GM10266 (cell line): ENCODE measurements around the gene CHST8.

ENCODE experiments used
- DNase-seq: peaks from one replicate; pipeline ENCODE4 v3.0.0; 2012; ENCODE audit errors: extremely low spot score
- TF ChIP-seq, protein P1 (sequence below): IDR thresholded peaks from 2 replicates; pipeline ENCODE4 v1.5.1; 2012; ENCODE audit warnings: mild to moderate bottlenecking, low read depth; ENCODE audit not compliant: control insufficient read depth, insufficient read depth; ENCODE audit errors: missing control alignments

The CHST8 gene

DNA sequence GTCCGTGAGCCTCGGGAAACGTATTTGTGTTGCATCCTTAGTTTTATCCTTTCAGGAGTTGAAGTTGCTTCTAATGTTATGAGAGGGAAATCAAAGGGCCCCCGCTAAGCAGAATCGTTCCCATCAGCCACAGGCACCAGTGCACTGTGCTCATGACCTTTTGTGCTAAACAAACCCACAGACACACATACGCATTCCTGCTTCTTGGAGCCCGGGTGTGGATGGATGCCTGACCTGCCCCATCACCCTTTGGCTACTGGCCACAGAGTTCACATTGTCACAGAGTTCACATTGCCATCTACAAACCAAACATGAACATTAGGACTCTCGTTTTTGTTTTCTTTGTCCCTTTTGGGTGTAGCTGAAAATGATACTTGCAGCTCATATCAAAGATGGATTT is 47.2 kb downstream of the CHST8 start:
- DNase-seq, result no peak
- TF ChIP-seq, protein P1, sequence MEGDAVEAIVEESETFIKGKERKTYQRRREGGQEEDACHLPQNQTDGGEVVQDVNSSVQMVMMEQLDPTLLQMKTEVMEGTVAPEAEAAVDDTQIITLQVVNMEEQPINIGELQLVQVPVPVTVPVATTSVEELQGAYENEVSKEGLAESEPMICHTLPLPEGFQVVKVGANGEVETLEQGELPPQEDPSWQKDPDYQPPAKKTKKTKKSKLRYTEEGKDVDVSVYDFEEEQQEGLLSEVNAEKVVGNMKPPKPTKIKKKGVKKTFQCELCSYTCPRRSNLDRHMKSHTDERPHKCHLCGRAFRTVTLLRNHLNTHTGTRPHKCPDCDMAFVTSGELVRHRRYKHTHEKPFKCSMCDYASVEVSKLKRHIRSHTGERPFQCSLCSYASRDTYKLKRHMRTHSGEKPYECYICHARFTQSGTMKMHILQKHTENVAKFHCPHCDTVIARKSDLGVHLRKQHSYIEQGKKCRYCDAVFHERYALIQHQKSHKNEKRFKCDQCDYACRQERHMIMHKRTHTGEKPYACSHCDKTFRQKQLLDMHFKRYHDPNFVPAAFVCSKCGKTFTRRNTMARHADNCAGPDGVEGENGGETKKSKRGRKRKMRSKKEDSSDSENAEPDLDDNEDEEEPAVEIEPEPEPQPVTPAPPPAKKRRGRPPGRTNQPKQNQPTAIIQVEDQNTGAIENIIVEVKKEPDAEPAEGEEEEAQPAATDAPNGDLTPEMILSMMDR, result no peak

- TF ChIP-seq, protein P1, result no peak
- DNase-seq, result no peak
Measured at GRCh38 chr19:33669376-33669775, 47.6 kb downstream of the CHST8 start.

DNA sequence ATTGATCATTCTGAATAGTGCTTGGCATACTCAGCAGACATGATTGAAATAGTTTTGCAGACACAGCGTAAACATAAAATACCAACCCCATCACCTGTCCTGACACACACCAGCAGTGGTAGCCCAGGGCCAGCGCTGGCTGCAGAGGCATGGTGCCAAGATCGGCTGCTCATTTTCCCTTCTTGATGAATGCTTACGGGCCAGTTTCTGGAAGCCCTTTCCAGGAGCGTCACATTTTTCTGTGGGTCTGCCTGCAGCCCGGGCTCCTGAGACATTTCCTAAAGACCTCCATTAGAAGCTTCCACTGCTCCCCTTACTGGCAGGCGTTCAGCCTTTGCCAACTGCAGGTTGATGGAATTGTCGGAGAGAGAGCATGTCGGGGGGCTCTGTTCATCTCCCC is 48.6 kb downstream of the CHST8 start:
- TF ChIP-seq, protein P1, result no peak
- no peak for DNase-seq

DNA sequence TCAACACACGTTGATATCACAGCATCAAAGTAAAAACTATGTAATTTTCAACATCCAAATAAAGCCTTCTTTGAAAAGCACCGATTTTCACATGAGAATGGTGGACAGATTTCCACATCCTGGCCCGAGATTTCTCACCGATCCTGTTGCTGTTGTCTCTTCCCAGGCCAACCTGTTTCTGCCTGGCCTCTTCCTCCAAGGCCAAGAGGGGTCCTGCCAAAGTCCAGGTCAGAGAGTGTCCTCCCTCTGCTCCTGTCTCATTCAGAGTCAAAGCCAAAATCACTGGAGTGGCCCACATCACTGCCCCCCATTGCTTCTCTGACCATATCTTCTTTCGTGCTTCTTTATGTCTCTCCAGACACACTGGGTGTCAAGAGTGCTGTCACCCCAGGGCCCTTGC is 49.5 kb downstream of the CHST8 start:
- no peak for DNase-seq
- TF ChIP-seq, protein P1, result no peak

- TF ChIP-seq, protein P1, result no peak
- DNase-seq, result no peak
Measured at GRCh38 chr19:33673258-33673875, 51.6 kb downstream of the CHST8 start.

DNA sequence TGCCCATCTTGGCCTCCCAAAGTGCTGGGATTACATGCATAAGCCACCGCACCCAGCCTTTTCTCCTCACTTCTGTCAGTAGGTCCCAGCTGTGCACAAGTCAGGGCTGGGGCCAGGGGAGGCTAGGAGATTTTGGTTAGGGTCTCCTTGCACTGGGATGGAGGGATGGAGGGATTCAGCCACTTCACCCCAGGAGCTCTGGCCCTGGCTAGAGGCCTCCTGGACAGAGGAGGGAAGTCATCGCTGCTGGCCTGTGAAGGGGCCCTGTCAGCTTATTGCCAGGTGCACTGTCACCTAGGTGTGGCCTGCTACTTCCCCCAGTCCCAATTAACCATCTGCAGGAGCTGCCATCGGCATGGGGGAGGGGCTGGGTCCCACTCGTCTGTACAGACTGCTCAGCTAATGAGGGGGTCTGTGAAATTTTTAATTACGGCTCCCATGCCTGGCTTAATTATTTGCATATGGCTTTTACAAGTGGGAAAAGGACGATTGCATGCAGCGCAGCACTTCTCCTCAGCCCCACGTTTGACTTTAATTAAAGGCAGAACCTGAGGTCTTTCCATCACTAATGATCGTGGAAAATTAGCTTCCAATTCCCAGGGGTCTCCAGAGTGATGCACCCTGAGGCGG is 52.4 kb downstream of the CHST8 start:
- no peak for DNase-seq
- TF ChIP-seq, protein P1, result no peak

DNA sequence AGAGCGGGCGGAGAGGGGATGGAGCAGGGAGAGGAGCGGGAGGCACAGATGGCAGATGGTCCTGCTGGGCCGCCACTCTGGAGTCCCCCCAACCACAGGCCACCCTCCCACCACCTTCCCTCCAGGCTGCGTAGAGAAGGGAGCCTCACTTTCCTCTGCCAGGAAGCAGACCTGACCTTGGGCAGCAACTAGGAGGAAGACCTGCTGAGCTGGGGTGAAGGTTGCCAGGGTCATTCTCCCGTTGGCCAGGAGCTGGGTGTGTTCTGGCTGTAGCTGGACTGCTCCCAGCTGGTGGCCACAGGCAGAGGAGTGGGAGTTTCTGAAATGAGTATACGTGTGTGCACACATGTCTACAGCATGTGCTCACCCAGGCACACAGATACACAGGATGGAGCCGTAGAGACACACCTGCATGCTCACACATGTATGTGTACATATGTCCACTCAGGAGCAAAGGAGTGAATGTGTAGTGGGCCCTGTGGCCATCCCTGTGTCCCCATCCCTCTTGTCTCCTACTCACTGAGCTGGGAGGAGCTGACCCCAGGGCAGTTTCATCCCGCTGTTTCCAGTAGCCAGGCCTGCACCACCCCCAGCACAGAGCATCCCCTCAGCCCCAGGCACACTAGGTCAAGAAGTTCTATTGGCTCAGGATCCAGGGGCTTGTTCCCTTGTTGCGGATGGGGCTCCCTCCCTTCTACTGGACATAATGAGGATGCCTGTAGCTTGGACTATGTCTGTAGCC is 53.0 kb downstream of the CHST8 start:
- no peak for DNase-seq
- TF ChIP-seq, protein P1, result no peak
